ENCODE data around the gene ITGBL1. TPM values are rescaled to one million over a fixed set of nuclear protein-coding genes. Genes with fewer than 3 reads are reported as not detected.

The ITGBL1 gene
- polyA plus RNA-seq, 1 experiment, result 73.7 TPM

DNA sequence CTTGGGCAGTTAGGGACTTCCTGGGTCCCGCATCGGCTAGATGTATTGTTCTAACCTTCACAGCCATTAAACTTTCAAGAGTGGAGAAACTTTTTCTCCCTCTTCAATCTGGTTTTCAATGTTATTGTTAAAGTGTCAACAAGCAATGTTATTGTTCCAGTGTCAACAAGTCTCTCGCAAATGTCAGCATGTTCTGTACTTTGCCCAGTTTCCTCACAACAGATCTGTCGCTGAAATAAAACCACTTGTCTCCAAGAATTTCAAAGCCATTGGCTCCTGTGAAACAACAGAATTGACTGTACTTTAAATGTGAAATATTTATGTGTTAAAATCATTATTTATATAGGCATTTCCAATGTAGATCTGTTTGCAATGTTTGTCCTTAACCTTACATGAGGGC, 138.0 kb downstream of the ITGBL1 start:
- DNase-seq (ENCODE audit: low read depth), result no peak
- H3K36me3 ChIP-seq (ENCODE audit: control insufficient read depth, insufficient read depth, low read length), result no peaks in the 10 kb centered on the region; the same call in 1 of the 2 replicates
- CTCF ChIA-PET, result no interaction called here
- no peaks in the 10 kb centered on the region for H3K27me3 ChIP-seq (ENCODE audit: control insufficient read depth, insufficient read depth, low read length)
- no peak overlapping the region for H3K4me3 ChIP-seq (ENCODE audit: low read depth, low read length)
- POLR2A ChIA-PET, result no interaction called here
- TF ChIP-seq, protein P1, sequence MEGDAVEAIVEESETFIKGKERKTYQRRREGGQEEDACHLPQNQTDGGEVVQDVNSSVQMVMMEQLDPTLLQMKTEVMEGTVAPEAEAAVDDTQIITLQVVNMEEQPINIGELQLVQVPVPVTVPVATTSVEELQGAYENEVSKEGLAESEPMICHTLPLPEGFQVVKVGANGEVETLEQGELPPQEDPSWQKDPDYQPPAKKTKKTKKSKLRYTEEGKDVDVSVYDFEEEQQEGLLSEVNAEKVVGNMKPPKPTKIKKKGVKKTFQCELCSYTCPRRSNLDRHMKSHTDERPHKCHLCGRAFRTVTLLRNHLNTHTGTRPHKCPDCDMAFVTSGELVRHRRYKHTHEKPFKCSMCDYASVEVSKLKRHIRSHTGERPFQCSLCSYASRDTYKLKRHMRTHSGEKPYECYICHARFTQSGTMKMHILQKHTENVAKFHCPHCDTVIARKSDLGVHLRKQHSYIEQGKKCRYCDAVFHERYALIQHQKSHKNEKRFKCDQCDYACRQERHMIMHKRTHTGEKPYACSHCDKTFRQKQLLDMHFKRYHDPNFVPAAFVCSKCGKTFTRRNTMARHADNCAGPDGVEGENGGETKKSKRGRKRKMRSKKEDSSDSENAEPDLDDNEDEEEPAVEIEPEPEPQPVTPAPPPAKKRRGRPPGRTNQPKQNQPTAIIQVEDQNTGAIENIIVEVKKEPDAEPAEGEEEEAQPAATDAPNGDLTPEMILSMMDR (IDR thresholded peaks at IDR 0.05; ENCODE audit: insufficient read depth, low read depth, low read length), result no peak

DNA sequence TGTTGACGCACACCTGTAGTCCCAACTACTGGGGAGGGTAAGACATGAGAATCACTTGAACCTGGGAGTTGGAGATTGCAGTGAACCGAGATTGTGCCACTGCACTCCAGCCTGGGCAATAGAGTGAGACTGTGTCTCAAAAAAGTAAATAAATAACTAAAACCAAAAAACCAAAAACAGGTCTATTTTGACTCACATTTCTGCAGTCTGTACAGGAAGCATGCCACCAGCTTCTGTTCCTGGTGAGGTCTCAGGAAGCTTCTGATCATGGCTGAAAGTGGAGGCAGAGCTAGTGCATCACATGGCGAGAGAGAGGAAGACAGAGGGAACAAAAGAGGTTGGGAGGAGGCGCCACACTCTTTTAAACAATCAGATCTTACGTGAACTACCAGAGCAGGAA, 142.5 kb downstream of the ITGBL1 start:
- DNase-seq (ENCODE audit: low read depth), result no peak
- Histone ChIP-seq H3K27me3 (ENCODE audit: control insufficient read depth, insufficient read depth, low read length) (no peaks in the 10 kb centered on the region), H3K4me3 (ENCODE audit: low read depth, low read length) (no peak overlapping the region), H3K36me3 (ENCODE audit: control insufficient read depth, insufficient read depth, low read length) (no peaks in the 10 kb centered on the region; the same call in 1 of the 2 replicates)
- TF ChIP-seq, protein P1 (IDR thresholded peaks at IDR 0.05; ENCODE audit: insufficient read depth, low read depth, low read length), result no peak
- POLR2A ChIA-PET, result no interaction called here
- CTCF ChIA-PET, result interaction anchor here (0.7 kb wide), 1 partner anchor 9 kb away, joined by 3 read pairs; no protein-coding TSS in a partner anchor

DNA sequence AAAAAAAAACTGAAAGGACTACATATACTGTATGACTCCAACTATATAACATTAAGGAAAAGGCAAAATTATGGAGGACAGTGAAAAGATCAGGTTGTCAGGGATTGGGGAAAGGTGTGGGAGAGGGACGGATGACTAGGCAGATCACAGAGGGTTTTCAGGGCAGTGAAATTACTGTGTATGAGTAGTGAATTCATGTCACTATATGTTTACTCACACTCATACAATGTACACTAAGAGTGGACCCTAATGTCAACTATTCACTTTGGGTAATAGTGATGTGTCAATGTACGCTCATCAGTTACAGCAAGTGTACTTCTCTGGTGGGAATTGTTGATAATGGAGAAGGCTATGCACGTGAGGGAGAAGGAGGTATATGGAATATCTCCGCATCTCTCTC, 144.3 kb downstream of the ITGBL1 start:
- no peaks in the 10 kb centered on the region for H3K36me3 ChIP-seq (ENCODE audit: control insufficient read depth, insufficient read depth, low read length)
- TF ChIP-seq, protein P1 (IDR thresholded peaks at IDR 0.05; ENCODE audit: insufficient read depth, low read depth, low read length), result no peak
- no peaks in the 10 kb centered on the region for H3K27me3 ChIP-seq (ENCODE audit: control insufficient read depth, insufficient read depth, low read length)
- H3K4me3 ChIP-seq (ENCODE audit: low read depth, low read length), result no peak overlapping the region
- CTCF ChIA-PET, result no interaction called here
- DNase-seq (ENCODE audit: low read depth), result no peak
- POLR2A ChIA-PET, result no interaction called here

DNA sequence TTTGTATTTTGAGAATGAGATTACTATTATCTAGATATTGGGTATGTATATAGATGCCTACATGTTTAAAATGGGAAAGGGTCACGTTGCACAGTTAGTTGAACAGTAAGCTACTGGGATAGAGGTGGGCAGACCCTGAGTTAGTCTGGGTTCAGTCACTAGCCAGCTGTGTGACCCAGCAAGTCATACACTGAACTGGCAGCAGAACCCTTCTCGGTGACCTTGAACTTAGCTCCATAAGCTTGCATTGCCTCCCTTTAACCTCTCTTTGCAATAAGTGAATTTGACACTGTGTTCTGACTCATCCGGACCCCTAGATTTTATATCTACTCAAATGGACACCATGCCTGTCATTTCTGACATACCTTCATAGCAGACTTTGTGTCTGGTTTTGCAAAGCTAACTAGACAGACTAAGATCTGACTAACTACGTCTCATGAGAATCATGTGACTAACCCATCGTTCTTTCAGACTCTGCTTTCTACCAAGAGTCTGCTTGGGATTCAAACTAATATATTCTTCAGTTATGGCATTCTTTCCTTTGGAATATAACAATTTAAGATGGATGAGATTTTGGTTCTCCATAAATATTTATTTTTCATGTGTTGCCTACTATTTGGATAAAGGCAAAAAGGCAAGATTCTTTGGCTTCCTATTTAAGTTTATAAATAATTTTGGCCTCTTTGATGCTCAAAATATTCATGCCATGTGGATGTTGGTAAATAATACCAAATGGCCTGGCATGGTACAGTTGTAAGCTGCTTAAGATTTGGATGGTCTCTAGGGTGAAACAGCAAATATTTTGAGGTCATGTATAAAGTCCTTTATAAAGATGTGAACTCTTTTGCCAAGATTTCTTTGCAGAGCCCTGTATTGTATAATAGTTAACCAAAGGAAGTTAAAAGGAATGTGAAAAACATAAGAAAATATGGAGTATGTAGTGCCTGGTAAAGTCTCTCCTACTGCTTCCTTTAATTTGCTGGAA, 159.3 kb downstream of the ITGBL1 start:
- H3K27me3 ChIP-seq (ENCODE audit: control insufficient read depth, insufficient read depth, low read length), result no peaks in the 10 kb centered on the region
- no peak overlapping the region for H3K4me3 ChIP-seq (ENCODE audit: low read depth, low read length)
- DNase-seq (ENCODE audit: low read depth), result no peak
- CTCF ChIA-PET, result interaction anchor here (1.0 kb wide), 1 partner anchor 10 kb away, joined by 3 read pairs; no protein-coding TSS in a partner anchor
- POLR2A ChIA-PET, result no interaction called here
- TF ChIP-seq, protein P1 (IDR thresholded peaks at IDR 0.05; ENCODE audit: insufficient read depth, low read depth, low read length), result no peak
- H3K36me3 ChIP-seq (ENCODE audit: control insufficient read depth, insufficient read depth, low read length), result no peaks in the 10 kb centered on the region

DNA sequence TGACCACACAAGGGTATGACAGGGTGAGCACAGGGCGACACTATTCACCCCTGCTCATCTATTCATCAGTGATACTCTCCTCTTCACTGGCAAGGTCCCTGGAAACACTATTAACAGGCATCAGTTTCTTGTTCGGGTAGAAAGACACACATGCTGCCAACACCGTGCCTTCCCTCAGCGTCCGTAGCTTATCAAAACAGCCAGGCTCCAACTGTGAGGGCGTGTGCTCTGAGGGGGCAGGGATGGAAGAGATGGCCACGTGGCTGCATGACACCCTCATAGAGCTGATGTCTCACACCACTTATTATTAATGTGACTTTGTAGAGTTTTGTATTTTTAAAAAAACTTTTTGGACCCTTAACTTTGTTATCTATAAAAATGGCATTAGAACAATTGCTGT, 160.3 kb downstream of the ITGBL1 start:
- no peak for DNase-seq (ENCODE audit: low read depth)
- ChIA-PET POLR2A (no interaction called here), CTCF (interaction anchor here (1.0 kb wide), 1 partner anchor 9 kb away, joined by 3 read pairs; no protein-coding TSS in a partner anchor)
- TF ChIP-seq, protein P1 (IDR thresholded peaks at IDR 0.05; ENCODE audit: insufficient read depth, low read depth, low read length), result no peak
- Histone ChIP-seq H3K27me3 (ENCODE audit: control insufficient read depth, insufficient read depth, low read length) (no peaks in the 10 kb centered on the region), H3K36me3 (ENCODE audit: control insufficient read depth, insufficient read depth, low read length) (no peaks in the 10 kb centered on the region), H3K4me3 (ENCODE audit: low read depth, low read length) (no peak overlapping the region)
